Fibroblast of the aortic adventitia (primary cell): ENCODE data around the gene C14orf132. TPM values are rescaled to one million over a fixed set of nuclear protein-coding genes. Genes with fewer than 3 reads are reported as not detected.

Source experiments
- DNase-seq: peaks from one replicate; pipeline ENCODE4 v3.0.0-alpha.2; 2010; ENCODE audit warnings: low read depth
- H3K4me3 ChIP-seq: 2 replicates; pipeline ENCODE4 v1.5.1; 2011; ENCODE audit warnings: low read depth, mild to moderate bottlenecking, control low read depth, low read length, moderate library complexity
- CTCF ChIP-seq: IDR thresholded peaks from 2 replicates; pipeline ENCODE4 v1.5.1; 2011; ENCODE audit warnings: mild to moderate bottlenecking, low read length, control low read depth, inconsistent platforms; ENCODE audit not compliant: insufficient read depth
- total RNA-seq: library from RNA; depleted of rRNA; stranded (reverse); fragments of >200 nt; gene quantifications from 2 replicates; pipeline ENCODE4 v1.2.3, GENCODE V29; 2012; ENCODE audit warnings: low replicate concordance

Gene C14orf132
- total RNA-seq, 1 donor: 32.6 TPM

- TF ChIP-seq CTCF: no peak
- H3K4me3 ChIP-seq: no peak overlapping the region
- peak; percentile 43 for DNase-seq
These were observed 52.8 kb downstream of the C14orf132 start for GRCh38 chr14:96091941-96092411.

GRCh38 chr14:96092936-96093335 lies 53.8 kb downstream of the C14orf132 start:
- DNase-seq: no peak
- TF ChIP-seq CTCF: no peak
- H3K4me3 ChIP-seq: no peak overlapping the region

GRCh38 chr14:96094211-96094610 lies 55.0 kb downstream of the C14orf132 start:
- no peak for DNase-seq
- no peak overlapping the region for H3K4me3 ChIP-seq
- no peak for TF ChIP-seq CTCF

- H3K4me3 ChIP-seq: no peak overlapping the region
- TF ChIP-seq CTCF: no peak
- DNase-seq: no peak
These were observed 55.5 kb downstream of the C14orf132 start for GRCh38 chr14:96094656-96095055.

GRCh38 chr14:96095058-96095457 lies 55.9 kb downstream of the C14orf132 start:
- no peak overlapping the region for H3K4me3 ChIP-seq
- TF ChIP-seq CTCF: no peak
- DNase-seq: no peak

- no peak for TF ChIP-seq CTCF
- peak; percentile 63 for DNase-seq
- H3K4me3 ChIP-seq: no peak overlapping the region
These were observed 56.7 kb downstream of the C14orf132 start for GRCh38 chr14:96095581-96096476.
